Right atrium auricular region (tissue), 2 donors: Measurements from ENCODE around the gene TMEM242. TPM values are rescaled to one million over a fixed set of nuclear protein-coding genes. Genes with fewer than 3 reads are reported as not detected.

Experiments used
- DNase-seq: peaks from one replicate; pipeline ENCODE4 v3.0.0-alpha.2; 2019; ENCODE audit warnings: low spot score
- H3K27ac ChIP-seq, 2 donors: fragments of 200-600 bp; sonication (generic); 1 replicate in 1 of 2; 2 replicates in 1 of 2; pipeline ENCODE4 v1.5.1; 2016 to 2019
- H3K27me3 ChIP-seq, 2 donors: fragments of 200-600 bp; sonication (generic); one replicate each; pipeline versions ENCODE4 v1.5.1 to v1.6.0; 2017 to 2019
- H3K36me3 ChIP-seq: fragments of 200-600 bp; sonication (generic); one replicate; pipeline ENCODE4 v1.5.1; 2016
- H3K4me1 ChIP-seq, 2 donors: fragments of 200-600 bp; sonication (generic); one replicate each; pipeline versions ENCODE4 v1.5.1 to v1.6.0; 2017 to 2019
- H3K4me3 ChIP-seq, 2 donors: fragments of 200-600 bp; sonication (generic); 1 replicate in 1 of 2; 2 replicates in 1 of 2; pipeline ENCODE4 v1.5.1; 2017 to 2019; ENCODE audit warnings: mild to moderate bottlenecking in 1 of 2, moderate library complexity in 1 of 2
- H3K9me3 ChIP-seq, 2 donors: fragments of 200-600 bp; sonication (generic); one replicate each; pipeline ENCODE4 v1.5.1; 2019
- total RNA-seq, 2 donors: library from RNA; depleted of rRNA; stranded (reverse); fragments of >200 nt; gene quantifications; one replicate each; pipeline ENCODE4 v1.1.0, GENCODE V29; 2016
- TF ChIP-seq, protein P1 (sequence below), 2 donors: fragments of 200-600 bp; sonication (generic); IDR thresholded peaks; one replicate each; pipeline ENCODE4 v1.5.1; 2019; ENCODE audit warnings: antibody characterized with exemption in 2 of 2

The TMEM242 gene
- total RNA-seq, 2 donors from 2014 or later: 4.9 to 6.2 TPM

DNA sequence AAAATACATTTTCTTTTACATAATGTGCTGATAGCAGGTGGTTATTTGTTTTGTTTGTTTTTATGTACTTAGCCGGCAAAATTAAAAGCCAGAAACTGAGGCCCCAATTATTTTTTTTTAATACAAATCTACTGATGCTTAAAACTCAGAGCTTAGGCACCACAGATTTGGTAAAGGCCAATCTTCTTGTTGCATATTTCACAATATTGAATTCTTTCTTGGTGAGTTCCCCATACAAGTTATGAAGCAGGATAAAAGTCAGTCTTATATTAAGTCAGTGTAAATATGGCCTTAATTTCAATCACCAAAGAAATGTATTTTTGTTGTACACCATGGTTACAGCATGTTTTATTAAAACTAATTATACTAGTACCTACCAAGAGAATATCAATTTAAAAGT is 41.4 kb upstream of the TMEM242 start:
- Histone ChIP-seq H3K36me3 (no peaks in the 10 kb centered on the region), H3K4me3 (no peak overlapping the region), H3K27ac (no peak overlapping the region), H3K9me3 (no peaks in the 10 kb centered on the region), H3K27me3 (no peaks in the 10 kb centered on the region), H3K4me1 (no peaks in the 10 kb centered on the region)
- TF ChIP-seq, protein P1, sequence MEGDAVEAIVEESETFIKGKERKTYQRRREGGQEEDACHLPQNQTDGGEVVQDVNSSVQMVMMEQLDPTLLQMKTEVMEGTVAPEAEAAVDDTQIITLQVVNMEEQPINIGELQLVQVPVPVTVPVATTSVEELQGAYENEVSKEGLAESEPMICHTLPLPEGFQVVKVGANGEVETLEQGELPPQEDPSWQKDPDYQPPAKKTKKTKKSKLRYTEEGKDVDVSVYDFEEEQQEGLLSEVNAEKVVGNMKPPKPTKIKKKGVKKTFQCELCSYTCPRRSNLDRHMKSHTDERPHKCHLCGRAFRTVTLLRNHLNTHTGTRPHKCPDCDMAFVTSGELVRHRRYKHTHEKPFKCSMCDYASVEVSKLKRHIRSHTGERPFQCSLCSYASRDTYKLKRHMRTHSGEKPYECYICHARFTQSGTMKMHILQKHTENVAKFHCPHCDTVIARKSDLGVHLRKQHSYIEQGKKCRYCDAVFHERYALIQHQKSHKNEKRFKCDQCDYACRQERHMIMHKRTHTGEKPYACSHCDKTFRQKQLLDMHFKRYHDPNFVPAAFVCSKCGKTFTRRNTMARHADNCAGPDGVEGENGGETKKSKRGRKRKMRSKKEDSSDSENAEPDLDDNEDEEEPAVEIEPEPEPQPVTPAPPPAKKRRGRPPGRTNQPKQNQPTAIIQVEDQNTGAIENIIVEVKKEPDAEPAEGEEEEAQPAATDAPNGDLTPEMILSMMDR (IDR thresholded peaks at IDR 0.05): no peak
- no peak for DNase-seq

DNA sequence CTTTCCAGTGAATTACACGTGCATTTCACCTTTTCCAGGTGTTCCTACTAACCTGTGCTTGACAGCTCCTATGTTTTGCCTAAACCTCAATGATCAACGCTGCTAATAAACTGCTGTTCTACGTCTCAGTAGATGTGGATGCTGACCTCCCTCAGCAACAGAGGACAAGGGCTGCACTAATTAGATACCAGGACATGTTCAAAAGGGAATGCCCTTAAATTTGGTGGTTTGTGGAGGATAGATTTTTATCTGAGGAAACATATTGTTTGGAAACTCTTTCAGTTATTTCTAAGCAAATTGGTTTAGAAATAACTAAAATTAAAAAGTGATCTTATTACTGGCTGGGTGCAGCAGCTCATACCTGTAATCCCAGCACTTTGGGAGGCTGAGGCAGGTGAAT is 38.6 kb upstream of the TMEM242 start:
- Histone ChIP-seq H3K36me3 (no peaks in the 10 kb centered on the region), H3K4me1 (no peaks in the 10 kb centered on the region), H3K9me3 (no peaks in the 10 kb centered on the region), H3K4me3 (no peak overlapping the region), H3K27me3 (no peaks in the 10 kb centered on the region), H3K27ac (no peak overlapping the region)
- no peak for DNase-seq
- TF ChIP-seq, protein P1 (IDR thresholded peaks at IDR 0.05): no peak

DNA sequence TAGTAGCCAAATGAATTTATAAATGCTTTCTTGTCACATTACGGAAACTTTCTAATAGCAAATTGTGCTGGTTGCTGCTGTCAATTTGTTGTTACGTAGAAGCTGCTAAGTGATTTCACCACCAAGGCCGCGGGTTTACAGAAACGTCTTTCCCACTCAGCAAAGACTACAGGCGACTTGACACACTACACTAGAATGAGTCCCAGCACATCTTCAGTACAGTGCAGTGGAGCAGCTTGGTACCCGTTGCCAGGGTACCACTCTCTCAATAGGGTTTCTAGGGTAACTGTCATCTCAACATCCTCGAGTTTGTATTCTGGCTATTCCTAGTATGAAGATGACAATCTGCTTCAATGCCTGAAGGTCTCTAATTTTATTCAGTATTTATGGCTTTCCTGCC is 35.0 kb upstream of the TMEM242 start:
- Histone ChIP-seq H3K4me3 (no peak overlapping the region), H3K9me3 (no peaks in the 10 kb centered on the region), H3K27me3 (no peaks in the 10 kb centered on the region), H3K27ac (no peak overlapping the region), H3K4me1 (no peaks in the 10 kb centered on the region), H3K36me3 (no peaks in the 10 kb centered on the region)
- no peak for DNase-seq
- TF ChIP-seq, protein P1 (IDR thresholded peaks at IDR 0.05): no peak

DNA sequence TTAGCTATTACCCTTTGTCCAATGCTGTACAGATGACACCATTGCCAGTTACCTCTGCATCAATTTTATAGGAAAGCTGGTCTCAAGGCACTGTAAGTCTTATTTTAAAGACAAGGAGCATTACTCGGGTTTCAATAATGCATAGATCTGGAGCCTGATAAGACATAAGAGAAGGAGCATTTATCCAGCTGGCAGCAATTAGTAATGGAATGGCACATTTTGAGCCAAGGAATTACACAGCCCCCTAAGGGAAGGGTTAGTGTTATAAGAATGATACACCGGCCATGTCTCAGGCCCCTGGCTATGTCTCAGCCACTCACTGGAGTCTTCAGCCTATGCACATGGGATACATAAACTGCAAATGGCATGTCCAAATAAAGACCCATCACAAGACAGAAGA is 23.1 kb upstream of the TMEM242 start:
- DNase-seq: no peak
- Histone ChIP-seq H3K27ac (no peak overlapping the region), H3K4me3 (no peak overlapping the region), H3K9me3 (peaks cover 0 to 7% of the 10 kb centered on the region in 2 donors), H3K27me3 (no peaks in the 10 kb centered on the region), H3K4me1 (no peaks in the 10 kb centered on the region), H3K36me3 (no peaks in the 10 kb centered on the region)
- TF ChIP-seq, protein P1 (IDR thresholded peaks at IDR 0.05): no peak

DNA sequence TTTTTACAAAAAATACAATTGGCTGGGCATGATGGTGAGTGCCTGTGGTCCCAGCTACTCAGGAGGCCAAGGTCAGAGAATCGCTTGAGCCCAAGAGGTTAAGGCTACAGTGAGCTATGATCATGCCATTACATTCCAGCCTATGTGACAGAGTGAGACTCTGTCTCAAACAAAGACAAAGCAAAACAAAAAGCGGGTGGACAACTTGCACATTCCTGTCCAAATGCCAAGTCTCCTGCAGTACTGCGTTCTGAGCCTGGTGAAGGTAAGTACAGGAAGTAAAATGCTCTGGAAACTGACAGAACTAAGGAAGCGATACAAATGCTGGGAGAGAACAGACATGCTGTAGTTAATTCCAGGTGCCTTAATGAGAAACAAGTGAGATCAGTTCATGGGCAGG is 20.4 kb upstream of the TMEM242 start:
- no peak for DNase-seq
- Histone ChIP-seq H3K27me3 (no peaks in the 10 kb centered on the region), H3K9me3 (no peaks in the 10 kb centered on the region), H3K4me3 (no peak overlapping the region), H3K4me1 (no peaks in the 10 kb centered on the region), H3K36me3 (no peaks in the 10 kb centered on the region), H3K27ac (no peak overlapping the region)
- TF ChIP-seq, protein P1 (IDR thresholded peaks at IDR 0.05): no peak

DNA sequence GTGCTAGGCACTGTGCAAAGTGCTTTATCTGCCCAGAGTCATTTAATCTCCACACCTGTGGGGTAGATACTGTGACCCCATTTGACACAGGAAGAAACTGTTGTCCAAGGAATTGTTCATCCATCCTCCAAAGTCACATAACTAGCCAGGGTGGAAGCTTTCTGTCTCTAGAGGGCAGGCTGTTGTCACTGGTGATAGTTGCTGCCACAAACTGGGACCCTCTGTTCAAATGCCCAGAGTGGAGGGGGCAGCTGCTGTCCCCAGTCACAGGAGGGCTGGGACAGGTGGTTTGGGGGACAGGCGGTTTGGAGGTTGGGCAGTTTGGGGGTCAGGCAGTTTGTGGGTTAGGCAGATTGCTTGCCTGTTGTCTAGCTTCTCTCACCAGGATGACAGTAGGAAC is 16.1 kb upstream of the TMEM242 start:
- H3K36me3 ChIP-seq: no peaks in the 10 kb centered on the region
- no peaks in the 10 kb centered on the region for H3K9me3 ChIP-seq
- H3K4me3 ChIP-seq: no peak overlapping the region
- no peak for DNase-seq
- H3K27me3 ChIP-seq: no peaks in the 10 kb centered on the region
- no peak overlapping the region for H3K27ac ChIP-seq
- H3K4me1 ChIP-seq: no peaks in the 10 kb centered on the region
- TF ChIP-seq, protein P1 (IDR thresholded peaks at IDR 0.05): no peak
